Pancreas (tissue), 10 donors: ENCODE data around the gene BLCAP. TPM values are rescaled to one million over a fixed set of nuclear protein-coding genes. Genes with fewer than 3 reads are reported as not detected.

Source experiments
- ATAC-seq, 4 donors: fragments of 200-7000 bp; cut with Tn5 transposase; one replicate each; pipeline versions ENCODE4 v1.8.0 to v1.9.1; 2020; ENCODE audit warnings: mild to moderate bottlenecking in 4 of 4, moderate library complexity in 4 of 4
- DNase-seq, 6 donors: peaks; one replicate each; pipeline ENCODE4 v3.0.0-alpha.2; 2020
- FAIRE-seq: peaks from 2 replicates; lab custom pipeline; 2012; peaks lifted over from hg19 to GRCh38; lab: Jason Lieb, UNC
- H3K27ac ChIP-seq, 4 donors: fragments of 200-600 bp; sonication (generic); 1 replicate in 3 of 4; 2 replicates in 1 of 4; pipeline versions ENCODE4 v1.5.0 to v1.8.0; 2020
- H3K27me3 ChIP-seq, 4 donors: fragments of 200-600 bp; one replicate each; pipeline ENCODE4 v1.8.0; 2021
- H3K36me3 ChIP-seq, 3 donors: fragments of 200-600 bp; sonication (generic) in 1 of 3; one replicate each; pipeline versions ENCODE4 v1.5.0 to v1.8.0; 2020 to 2021
- H3K4me1 ChIP-seq, 3 donors: fragments of 200-600 bp; one replicate each; pipeline ENCODE4 v1.8.0; 2021
- H3K4me3 ChIP-seq, 4 donors: fragments of 200-600 bp; sonication (generic) in 2 of 4; one replicate each; pipeline versions ENCODE4 v1.5.0 to v1.8.0; 2020 to 2021
- H3K9me3 ChIP-seq, 4 donors: fragments of 200-600 bp; one replicate each; pipeline ENCODE4 v1.8.0; 2021
- WGBS, 2 donors: extraction: QIAGEN DNeasy Blood & Tissue Kit; methylation state at CpG; one replicate each; pipeline ENCODE4 v1.1.7; 2013; 5-methylcytosine and 5-hydroxymethylcytosine counted together
- intact Hi-C, 3 donors: fragments of 100-400 bp; cut with DNase I; formaldehyde crosslinking; loops; one replicate each; pipeline versions ENCODE4 v1.11.1 to v1.14.2; 2022
- polyA plus RNA-seq, 2 donors: library from polyadenylated mRNA; stranded (reverse); fragments of 200-250 nt; gene quantifications; one replicate each; pipeline ENCODE4 v1.2.3, GENCODE V29; 2013
- total RNA-seq, 6 donors: library from RNA; stranded (reverse); fragmentation: NEBNext Ultra II Directional in 4 of 6; extraction: Animal tissue kit (Norgen Biotek cat#: 25700) in 4 of 6; gene quantifications; one replicate each; pipeline versions ENCODE4 v1.2.1 to v1.2.4, GENCODE V29; 2021 to 2023
- TF ChIP-seq, protein P1 (sequence below), 4 donors: fragments of 200-600 bp; sonication (generic) in 3 of 4; IDR thresholded peaks; one replicate each; pipeline versions ENCODE4 v1.5.0 to v1.8.0; 2021; ENCODE audit warnings: antibody characterized with exemption in 4 of 4
- donor health status: healthy with polysubstance abuse.
- donor health status: DM: no; HTN: no; CAD: no; lungs with moderate emphysema.
- donor health status: DM: no; HTN: no; CAD: no.
- donor health status: control.
- donor health status: control.
- donor health status: Bipolar disorder and iron deficiency.
- donor health status: DM: yes; HTN: yes; CAD: no.
- donor health status: DM: no; HTN: no; CAD: no.
- donor health status: DM: no; HTN: no; CAD: no.
- donor health status: DM: yes; HTN: yes; CAD: no.

BLCAP gene
- total and polyA plus RNA-seq, 8 donors: 14.6 to 35.3 (median 19.0) TPM

DNA sequence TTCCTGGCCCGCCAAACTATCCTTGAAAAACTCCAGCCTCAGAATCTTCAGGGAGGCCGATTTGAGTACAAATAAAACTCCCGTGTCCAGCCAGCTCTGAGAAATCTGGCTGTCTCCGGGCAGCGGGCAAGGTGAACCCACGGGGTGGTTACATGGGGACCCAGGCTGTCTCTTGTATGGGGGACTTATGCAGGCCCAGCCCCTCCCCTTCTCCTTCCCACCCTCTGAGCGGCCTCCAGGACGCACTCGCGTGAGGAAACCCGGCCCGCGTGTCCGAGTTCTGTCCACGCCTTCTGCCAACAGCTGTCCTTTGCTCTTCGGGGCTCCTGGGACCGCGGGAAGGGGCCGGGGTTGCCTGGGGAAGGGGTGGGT is 36.3 kb upstream of the BLCAP start:
- FAIRE-seq (no peak), DNase-seq (no peak), ATAC-seq (no peak)
- H3K27me3 ChIP-seq: peaks cover 0 to 15% (median 0%) of the 10 kb centered on the region in 4 donors
- TF ChIP-seq, protein P1, sequence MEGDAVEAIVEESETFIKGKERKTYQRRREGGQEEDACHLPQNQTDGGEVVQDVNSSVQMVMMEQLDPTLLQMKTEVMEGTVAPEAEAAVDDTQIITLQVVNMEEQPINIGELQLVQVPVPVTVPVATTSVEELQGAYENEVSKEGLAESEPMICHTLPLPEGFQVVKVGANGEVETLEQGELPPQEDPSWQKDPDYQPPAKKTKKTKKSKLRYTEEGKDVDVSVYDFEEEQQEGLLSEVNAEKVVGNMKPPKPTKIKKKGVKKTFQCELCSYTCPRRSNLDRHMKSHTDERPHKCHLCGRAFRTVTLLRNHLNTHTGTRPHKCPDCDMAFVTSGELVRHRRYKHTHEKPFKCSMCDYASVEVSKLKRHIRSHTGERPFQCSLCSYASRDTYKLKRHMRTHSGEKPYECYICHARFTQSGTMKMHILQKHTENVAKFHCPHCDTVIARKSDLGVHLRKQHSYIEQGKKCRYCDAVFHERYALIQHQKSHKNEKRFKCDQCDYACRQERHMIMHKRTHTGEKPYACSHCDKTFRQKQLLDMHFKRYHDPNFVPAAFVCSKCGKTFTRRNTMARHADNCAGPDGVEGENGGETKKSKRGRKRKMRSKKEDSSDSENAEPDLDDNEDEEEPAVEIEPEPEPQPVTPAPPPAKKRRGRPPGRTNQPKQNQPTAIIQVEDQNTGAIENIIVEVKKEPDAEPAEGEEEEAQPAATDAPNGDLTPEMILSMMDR (IDR thresholded peaks at IDR 0.05): no peak
- H3K9me3 ChIP-seq: no peaks in the 10 kb centered on the region
- H3K27ac ChIP-seq: no peak overlapping the region
- no peak overlapping the region for H3K4me3 ChIP-seq
- intact Hi-C loops: no loop called here
- 27 to 32% methylated on average over 19 of the region's 19 CpGs for WGBS, 2 donors
- no peaks in the 10 kb centered on the region for H3K36me3 ChIP-seq
- H3K4me1 ChIP-seq: no peaks in the 10 kb centered on the region

DNA sequence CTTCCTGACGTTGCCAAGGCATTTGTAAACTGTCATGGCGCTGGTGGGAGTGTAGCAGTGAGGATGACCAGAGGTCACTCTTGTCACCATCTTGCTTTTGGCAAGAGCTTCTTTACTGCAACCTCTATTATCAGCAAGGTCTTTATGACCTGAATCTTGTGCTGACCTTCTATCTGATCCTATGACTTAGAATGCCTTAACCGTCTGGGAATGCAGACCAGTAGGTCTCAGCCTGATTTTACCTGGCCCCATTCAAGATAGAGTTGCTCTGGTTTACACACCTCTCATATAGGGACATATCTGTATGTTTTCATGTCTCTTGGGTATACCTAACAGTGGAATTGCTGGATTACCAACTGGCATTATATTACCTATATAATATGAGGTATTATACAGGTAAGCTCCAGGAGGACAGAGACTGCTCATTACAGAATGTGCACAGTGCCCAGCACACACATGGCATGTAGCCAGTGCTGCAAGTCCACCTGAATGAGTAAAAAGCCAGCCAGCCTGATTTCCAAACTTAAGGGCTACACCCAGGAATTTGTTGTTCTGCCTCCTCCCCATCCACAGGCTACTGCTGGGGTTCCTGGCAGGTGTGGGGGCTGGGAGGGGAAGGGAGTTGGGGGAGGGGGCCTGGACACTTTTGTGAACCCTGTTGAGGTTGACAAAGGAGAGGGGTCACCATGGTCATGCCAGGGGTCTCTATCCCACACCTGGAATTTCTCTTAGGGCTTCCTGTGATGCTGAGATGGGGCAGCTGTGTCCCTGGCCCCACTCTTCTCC is 35.2 kb upstream of the BLCAP start:
- no peak for ATAC-seq
- H3K9me3 ChIP-seq: no peaks in the 10 kb centered on the region
- TF ChIP-seq, protein P1 (IDR thresholded peaks at IDR 0.05): no peak
- intact Hi-C loops: no loop called here
- WGBS, 2 donors: 53 to 54% methylated on average over 3 of the region's 3 CpGs
- no peak overlapping the region for H3K27ac ChIP-seq
- FAIRE-seq: no peak
- DNase-seq: no peak
- no peaks in the 10 kb centered on the region for H3K36me3 ChIP-seq
- no peak overlapping the region for H3K4me3 ChIP-seq
- peaks cover 0 to 15% (median 0%) of the 10 kb centered on the region in 4 donors for H3K27me3 ChIP-seq
- no peaks in the 10 kb centered on the region for H3K4me1 ChIP-seq

DNA sequence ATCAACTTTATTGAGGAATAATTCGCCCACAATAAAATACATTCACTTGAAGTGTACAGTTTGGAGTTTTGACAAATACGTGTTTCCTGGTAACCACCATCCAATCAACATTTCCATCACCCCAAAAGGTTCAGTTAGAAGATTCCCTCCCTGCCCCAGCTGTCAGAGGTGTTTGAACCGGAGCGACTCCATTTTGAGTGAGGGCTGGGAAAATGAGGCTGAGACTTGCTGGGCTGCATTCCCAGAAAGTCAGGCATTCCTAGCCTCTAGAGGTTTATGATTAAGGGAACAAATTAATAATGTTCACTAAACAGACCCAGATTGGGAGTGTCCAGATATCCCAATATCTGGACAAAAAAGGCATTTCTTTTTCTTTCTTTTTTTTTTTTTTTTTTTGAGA is 33.0 kb upstream of the BLCAP start:
- Histone ChIP-seq H3K4me1 (no peaks in the 10 kb centered on the region), H3K9me3 (no peaks in the 10 kb centered on the region), H3K4me3 (no peak overlapping the region), H3K27me3 (peaks cover 0 to 15% (median 0%) of the 10 kb centered on the region in 4 donors), H3K36me3 (no peaks in the 10 kb centered on the region), H3K27ac (no peak overlapping the region)
- TF ChIP-seq, protein P1 (IDR thresholded peaks at IDR 0.05): no peak
- ATAC-seq: no peak
- FAIRE-seq: no peak
- 36 to 39% methylated on average over 4 of the region's 4 CpGs for WGBS, 2 donors
- no peak for DNase-seq
- intact Hi-C loops: no loop called here

DNA sequence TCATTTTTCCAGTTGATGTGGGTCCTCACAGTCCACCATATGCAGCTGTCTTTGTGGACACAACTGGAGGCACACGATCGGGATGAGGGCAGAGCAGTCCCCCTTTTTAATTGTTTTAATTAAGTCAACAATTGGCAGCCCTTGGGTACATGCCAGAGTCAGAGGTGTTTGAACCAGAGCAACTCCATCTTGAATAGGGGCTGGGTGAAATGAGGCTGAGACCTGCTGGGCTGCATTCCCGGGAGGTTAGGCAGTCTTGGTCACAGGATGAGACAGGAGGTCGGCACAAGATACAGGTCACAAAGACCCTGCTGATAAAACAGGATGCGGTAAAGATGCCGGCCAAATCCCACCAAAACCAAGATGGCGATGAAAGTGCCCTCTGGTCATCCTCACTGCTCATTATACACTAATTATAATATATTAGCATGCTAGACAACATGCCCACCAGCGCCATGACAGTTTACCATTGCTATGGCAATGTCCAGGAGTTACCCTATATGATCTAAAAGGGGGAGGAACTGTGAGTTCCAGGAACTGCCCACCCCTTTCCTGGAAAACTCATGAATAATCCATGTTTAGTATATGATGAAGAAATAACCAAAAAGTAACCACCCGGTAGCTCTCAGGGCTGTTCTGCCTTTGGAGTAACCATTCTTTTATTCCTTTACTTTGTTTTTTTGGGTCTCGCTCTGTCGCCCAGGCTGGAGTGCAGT is 31.8 kb upstream of the BLCAP start:
- peaks cover 0 to 8% (median 0%) of the 10 kb centered on the region in 4 donors for H3K27me3 ChIP-seq
- H3K4me3 ChIP-seq: no peak overlapping the region
- H3K9me3 ChIP-seq: no peaks in the 10 kb centered on the region
- no peaks in the 10 kb centered on the region for H3K36me3 ChIP-seq
- ATAC-seq (no peak), FAIRE-seq (no peak), DNase-seq (no peak)
- intact Hi-C loops: no loop called here
- WGBS, 2 donors: 70 to 78% methylated on average over 11 of the region's 11 CpGs
- TF ChIP-seq, protein P1 (IDR thresholded peaks at IDR 0.05): no peak
- H3K4me1 ChIP-seq: no peaks in the 10 kb centered on the region
- H3K27ac ChIP-seq: no peak overlapping the region
